Mesendoderm (in vitro differentiated cells): ENCODE results near the gene FRMD4A.

Experiments
- DNase-seq: peaks from one replicate; pipeline ENCODE4 v3.0.0; 2013
- H2AK5ac ChIP-seq: 2 replicates; pipeline ENCODE4 v1.6.1; 2013; ENCODE audit warnings: low read length, inconsistent platforms
- H2BK120ac ChIP-seq: 2 replicates; pipeline ENCODE4 v1.6.1; 2013; ENCODE audit warnings: low read depth, mild to moderate bottlenecking, low read length, moderate library complexity, mixed read lengths
- H2BK15ac ChIP-seq: replicated peaks from 2 replicates; pipeline ENCODE4 v1.6.1; 2013; ENCODE audit warnings: low read depth, mild to moderate bottlenecking, moderate library complexity
- H2BK5ac ChIP-seq: 2 replicates; pipeline ENCODE4 v1.6.1; 2013; ENCODE audit warnings: low read length, inconsistent platforms
- H3K18ac ChIP-seq: 2 replicates; pipeline ENCODE4 v1.6.1; 2013; ENCODE audit warnings: mild to moderate bottlenecking, low read length, mixed read lengths
- H3K23ac ChIP-seq: one replicate; pipeline ENCODE4 v1.6.1; 2013; ENCODE audit warnings: low read length
- H3K27ac ChIP-seq: 2 replicates; pipeline ENCODE4 v1.5.1; 2013; ENCODE audit warnings: low read depth, mild to moderate bottlenecking, inconsistent platforms, low read length, moderate library complexity
- H3K27me3 ChIP-seq: 2 replicates; pipeline ENCODE4 v1.6.1; 2013; ENCODE audit warnings: low read length, control low read depth, mild to moderate bottlenecking, inconsistent platforms; ENCODE audit not compliant: insufficient read depth, poor library complexity
- H3K36me3 ChIP-seq: 2 replicates; pipeline ENCODE4 v1.6.1; 2013; ENCODE audit warnings: low read length, inconsistent platforms; ENCODE audit not compliant: control insufficient read depth, insufficient read depth
- H3K4ac ChIP-seq: one replicate; pipeline ENCODE4 v1.6.1; 2013; ENCODE audit warnings: low read depth, mild to moderate bottlenecking, low read length, moderate library complexity
- H3K4me1 ChIP-seq: 2 replicates; pipeline ENCODE4 v1.6.1; 2013; ENCODE audit warnings: low read depth, low read length, inconsistent platforms; ENCODE audit not compliant: control insufficient read depth
- H3K4me2 ChIP-seq: 2 replicates; pipeline ENCODE4 v1.6.1; 2013; ENCODE audit warnings: low read length
- H3K4me3 ChIP-seq: 2 replicates; pipeline ENCODE4 v1.5.1; 2013; ENCODE audit warnings: mild to moderate bottlenecking, low read length
- H3K56ac ChIP-seq: one replicate; pipeline ENCODE4 v1.6.1; 2013; ENCODE audit warnings: low read length
- H3K79me1 ChIP-seq: 2 replicates; pipeline ENCODE4 v1.6.1; 2013; ENCODE audit warnings: low read length, inconsistent platforms
- H3K79me2 ChIP-seq: 2 replicates; pipeline ENCODE4 v1.6.1; 2013; ENCODE audit warnings: mild to moderate bottlenecking, low read length; ENCODE audit not compliant: control insufficient read depth, insufficient read depth
- H3K9ac ChIP-seq: 2 replicates; pipeline ENCODE4 v1.6.1; 2013; ENCODE audit warnings: low read length, inconsistent platforms
- H4K5ac ChIP-seq: one replicate; pipeline ENCODE4 v1.6.1; 2013; ENCODE audit warnings: low read length
- H4K8ac ChIP-seq: one replicate; pipeline ENCODE4 v1.6.1; 2013; ENCODE audit warnings: low read depth, mild to moderate bottlenecking, control low read depth, low read length, moderate library complexity
- WGBS: extraction: QIAGEN DNeasy Blood & Tissue Kit; methylation state at CpG from one replicate; pipeline ENCODE4 v1.1.7; 2013; ENCODE audit warnings: low lambda C conversion rate, missing lambda C conversion rate; ENCODE audit not compliant: insufficient coverage; ENCODE audit errors: extremely low coverage; 5-methylcytosine and 5-hydroxymethylcytosine counted together

The FRMD4A gene

DNA sequence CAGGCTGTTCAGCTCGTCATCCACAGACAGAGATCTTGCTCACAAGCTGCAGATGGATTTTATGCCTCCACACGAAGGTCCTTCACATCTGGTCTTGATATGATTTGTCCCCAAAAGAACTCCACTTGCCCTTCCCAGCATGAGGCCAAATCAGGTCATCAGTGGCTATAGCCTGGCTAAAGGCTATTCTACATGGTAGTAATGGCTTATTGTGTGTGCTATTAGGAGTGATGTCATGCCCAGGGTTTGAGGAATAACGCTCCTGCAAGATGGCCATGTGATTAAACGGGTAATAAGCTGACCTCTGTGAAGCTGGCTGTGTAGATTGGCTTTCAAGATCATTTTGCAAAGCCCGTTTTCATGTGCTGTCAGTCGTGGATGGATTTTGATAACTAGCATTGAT is 313.8 kb downstream of the FRMD4A start:
- no peak overlapping the region for H4K8ac ChIP-seq
- no peak overlapping the region for H2AK5ac ChIP-seq
- WGBS = no CpG with 5 or more reads among the region's 6 CpGs
- no peak overlapping the region for H3K27ac ChIP-seq
- no peaks in the 10 kb centered on the region for H3K79me1 ChIP-seq
- no peak overlapping the region for H3K23ac ChIP-seq
- no peak for DNase-seq
- no peaks in the 10 kb centered on the region for H3K27me3 ChIP-seq
- no peak overlapping the region for H4K5ac ChIP-seq
- H3K9ac ChIP-seq = no peak overlapping the region
- H3K4me3 ChIP-seq = no peak overlapping the region
- H3K4ac ChIP-seq = no peak overlapping the region
- H3K18ac ChIP-seq = no peak overlapping the region
- no peak overlapping the region for H2BK15ac ChIP-seq
- no peaks in the 10 kb centered on the region for H3K79me2 ChIP-seq
- H3K4me2 ChIP-seq = no peak overlapping the region
- H3K56ac ChIP-seq = no peak overlapping the region
- H2BK5ac ChIP-seq = no peak overlapping the region
- no peaks in the 10 kb centered on the region for H3K4me1 ChIP-seq
- H3K36me3 ChIP-seq = no peaks in the 10 kb centered on the region
- no peak overlapping the region for H2BK120ac ChIP-seq

DNA sequence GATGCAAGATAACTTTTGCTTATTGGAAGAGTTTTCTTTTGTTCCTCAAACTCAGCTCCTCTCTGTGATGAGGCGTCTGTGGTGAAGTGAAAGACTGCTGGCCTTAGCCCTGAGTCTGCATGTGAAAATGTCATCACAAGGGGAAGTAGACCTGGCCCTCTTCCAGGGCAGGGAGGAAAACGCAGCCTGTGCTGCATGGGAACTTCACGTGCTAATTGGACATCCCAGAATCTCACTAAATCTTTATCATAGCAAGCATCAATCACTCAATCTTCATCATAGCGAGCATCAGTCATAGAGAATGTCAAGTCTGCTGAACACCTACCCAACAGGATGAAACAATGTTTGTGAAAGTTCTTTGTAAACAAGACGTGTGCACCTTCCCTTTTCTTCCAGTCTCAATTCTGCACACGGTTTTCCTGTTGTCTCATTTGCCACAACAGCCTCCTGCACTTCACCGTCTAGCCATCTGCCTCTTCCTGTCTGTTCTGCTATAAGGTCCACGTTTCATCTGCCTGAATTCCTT is 314.6 kb downstream of the FRMD4A start:
- Histone ChIP-seq H3K4me2 (no peak overlapping the region), H3K23ac (no peak overlapping the region), H4K8ac (no peak overlapping the region), H2BK120ac (no peak overlapping the region), H4K5ac (no peak overlapping the region), H3K18ac (no peak overlapping the region), H3K36me3 (no peaks in the 10 kb centered on the region), H3K9ac (no peak overlapping the region), H3K27me3 (no peaks in the 10 kb centered on the region), H3K4ac (no peak overlapping the region), H3K4me1 (no peaks in the 10 kb centered on the region), H2BK15ac (no peak overlapping the region), H3K4me3 (no peak overlapping the region), H3K27ac (no peak overlapping the region), H3K56ac (no peak overlapping the region), H3K79me2 (no peaks in the 10 kb centered on the region), H2BK5ac (no peak overlapping the region), H2AK5ac (no peak overlapping the region), H3K79me1 (no peaks in the 10 kb centered on the region)
- WGBS = no CpG with 5 or more reads among the region's 8 CpGs
- DNase-seq = no peak

DNA sequence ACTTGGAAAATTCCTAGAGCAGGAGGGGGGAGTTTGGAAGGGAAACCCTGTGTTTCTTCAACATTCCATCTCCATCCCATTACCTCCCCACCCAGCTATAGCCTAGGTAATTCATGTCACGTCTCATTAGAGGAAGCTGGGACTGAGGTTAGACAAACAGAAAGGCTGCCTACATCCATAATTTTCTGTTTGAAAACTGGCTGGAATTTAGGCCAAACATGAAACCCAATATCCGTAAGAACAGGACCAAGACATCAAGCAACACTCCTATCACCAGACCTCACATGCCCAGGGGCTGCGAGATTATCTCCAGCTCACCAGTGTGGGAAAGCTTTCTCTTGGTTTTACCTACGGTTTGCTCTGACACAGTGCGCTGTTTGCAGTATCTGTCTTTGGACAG is 316.3 kb downstream of the FRMD4A start:
- no peak overlapping the region for H3K27ac ChIP-seq

GRCh38 chr10:14010769-14011574 is 319.8 kb downstream of the FRMD4A start:
- H3K4ac ChIP-seq = no peak overlapping the region
- H3K9ac ChIP-seq = no peak overlapping the region
- H2BK5ac ChIP-seq = peak overlapping the region; percentile 11
- DNase-seq = no peak
- H3K27me3 ChIP-seq = no peaks in the 10 kb centered on the region
- H2BK15ac ChIP-seq = no peak overlapping the region
- H2BK120ac ChIP-seq = no peak overlapping the region
- no peaks in the 10 kb centered on the region for H3K36me3 ChIP-seq
- H3K79me1 ChIP-seq = no peaks in the 10 kb centered on the region
- peaks cover 10% of the 10 kb centered on the region for H3K4me1 ChIP-seq
- no peak overlapping the region for H3K4me2 ChIP-seq
- no peak overlapping the region for H3K23ac ChIP-seq
- no peak overlapping the region for H3K18ac ChIP-seq
- no peak overlapping the region for H3K4me3 ChIP-seq
- H4K8ac ChIP-seq = no peak overlapping the region
- no peaks in the 10 kb centered on the region for H3K79me2 ChIP-seq
- no CpG with 5 or more reads among the region's 5 CpGs for WGBS
- H2AK5ac ChIP-seq = peak overlapping the region; percentile 8
- H4K5ac ChIP-seq = no peak overlapping the region
- no peak overlapping the region for H3K56ac ChIP-seq
- H3K27ac ChIP-seq = no peak overlapping the region

More for the DNA sequence above, 316.3 kb downstream of the FRMD4A start:
- Histone ChIP-seq H2BK5ac (no peak overlapping the region), H4K8ac (no peak overlapping the region), H3K4me2 (no peak overlapping the region), H3K9ac (no peak overlapping the region), H2BK15ac (no peak overlapping the region), H3K4ac (no peak overlapping the region), H3K4me1 (peaks cover 6% of the 10 kb centered on the region), H3K79me1 (no peaks in the 10 kb centered on the region), H3K56ac (no peak overlapping the region), H3K27me3 (no peaks in the 10 kb centered on the region), H2AK5ac (no peak overlapping the region), H4K5ac (no peak overlapping the region), H3K23ac (no peak overlapping the region), H2BK120ac (no peak overlapping the region), H3K18ac (no peak overlapping the region), H3K36me3 (no peaks in the 10 kb centered on the region), H3K79me2 (no peaks in the 10 kb centered on the region), H3K4me3 (no peak overlapping the region)
- no peak for DNase-seq
- WGBS = no CpG with 5 or more reads among the region's 5 CpGs

DNA sequence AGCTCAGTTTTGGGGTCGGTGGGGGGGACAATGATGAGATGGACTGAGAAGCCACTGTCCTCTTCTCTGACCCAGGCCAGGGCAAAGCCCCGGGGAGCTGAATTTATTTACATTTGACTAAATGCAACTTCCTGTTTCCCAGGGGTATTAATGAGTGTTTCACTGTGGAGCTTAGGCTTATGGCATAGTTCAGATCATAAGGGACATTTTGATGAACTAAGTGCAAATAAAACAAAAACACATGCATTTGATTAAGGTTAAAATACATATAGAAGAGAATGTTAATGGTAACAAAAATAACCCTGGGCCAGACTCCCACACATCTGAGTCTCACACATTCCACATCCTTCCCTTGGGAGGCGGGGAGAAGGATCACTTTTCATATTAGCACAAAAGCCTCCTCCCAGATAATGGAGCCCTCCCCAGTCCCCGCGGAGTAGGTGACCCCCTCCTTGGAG is 320.6 kb downstream of the FRMD4A start:
- no CpG with 5 or more reads among the region's 5 CpGs for WGBS
- H3K4ac ChIP-seq = no peak overlapping the region
- no peak overlapping the region for H3K4me3 ChIP-seq

More for the DNA sequence above, 320.6 kb downstream of the FRMD4A start:
- Histone ChIP-seq H2BK120ac (no peak overlapping the region), H2AK5ac (no peak overlapping the region), H3K9ac (no peak overlapping the region), H3K4me2 (no peak overlapping the region), H3K4me1 (peaks cover 10% of the 10 kb centered on the region), H3K79me2 (no peaks in the 10 kb centered on the region), H3K23ac (no peak overlapping the region), H2BK5ac (no peak overlapping the region), H3K27ac (no peak overlapping the region), H4K8ac (no peak overlapping the region), H3K18ac (no peak overlapping the region), H4K5ac (no peak overlapping the region), H2BK15ac (no peak overlapping the region), H3K36me3 (no peaks in the 10 kb centered on the region), H3K27me3 (no peaks in the 10 kb centered on the region), H3K79me1 (no peaks in the 10 kb centered on the region), H3K56ac (no peak overlapping the region)
- DNase-seq = peak; percentile 63
